Lower leg skin (tissue), 3 donors: ENCODE results near the gene ST7.

Source experiments
- POLR2A ChIP-seq, 2 donors: fragments of 450-650 bp; IDR thresholded peaks; one replicate each; pipeline ENCODE4 v1.6.1; 2016 to 2017; ENCODE audit warnings: antibody characterized with exemption in 2 of 2, mild to moderate bottlenecking in 1 of 2, moderate library complexity in 1 of 2
- TF ChIP-seq, protein P1 (sequence below), 3 donors: fragments of 450-650 bp; IDR thresholded peaks; one replicate each; pipeline ENCODE4 v1.5.1; 2016; ENCODE audit warnings: antibody characterized with exemption in 3 of 3, mild to moderate bottlenecking in 3 of 3, moderate library complexity in 2 of 3

DNA sequence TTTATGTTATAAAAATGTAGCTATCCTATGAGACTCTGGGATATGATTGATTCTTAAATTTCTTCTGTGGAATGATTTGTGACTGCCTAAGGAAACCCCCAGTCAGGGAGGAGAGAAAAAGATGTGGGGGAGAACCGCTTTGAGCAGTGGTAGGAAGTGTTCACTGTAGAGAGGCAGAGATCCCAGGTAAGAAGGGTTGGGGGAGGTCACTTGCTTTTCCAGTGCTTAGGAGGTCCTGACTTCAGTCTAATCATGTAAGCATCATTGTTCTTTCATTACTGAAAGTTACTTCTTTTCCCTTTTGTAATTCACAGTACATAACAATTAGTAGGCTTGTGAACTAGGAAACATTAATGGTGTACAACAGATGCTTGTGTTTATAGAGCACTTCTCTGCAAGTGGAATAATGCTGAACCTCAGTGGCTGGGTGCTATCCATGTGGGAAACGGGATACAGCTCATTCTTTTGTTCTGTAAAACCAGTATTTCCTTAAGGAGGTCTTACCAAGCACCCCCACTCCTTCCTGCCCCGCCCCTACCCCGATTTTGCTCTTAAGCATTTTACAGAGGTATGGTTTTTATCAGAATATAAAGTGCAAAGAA, 165.4 kb downstream of the ST7 start:
- no peak for TF ChIP-seq POLR2A (IDR thresholded peaks at IDR 0.05)
- TF ChIP-seq, protein P1, sequence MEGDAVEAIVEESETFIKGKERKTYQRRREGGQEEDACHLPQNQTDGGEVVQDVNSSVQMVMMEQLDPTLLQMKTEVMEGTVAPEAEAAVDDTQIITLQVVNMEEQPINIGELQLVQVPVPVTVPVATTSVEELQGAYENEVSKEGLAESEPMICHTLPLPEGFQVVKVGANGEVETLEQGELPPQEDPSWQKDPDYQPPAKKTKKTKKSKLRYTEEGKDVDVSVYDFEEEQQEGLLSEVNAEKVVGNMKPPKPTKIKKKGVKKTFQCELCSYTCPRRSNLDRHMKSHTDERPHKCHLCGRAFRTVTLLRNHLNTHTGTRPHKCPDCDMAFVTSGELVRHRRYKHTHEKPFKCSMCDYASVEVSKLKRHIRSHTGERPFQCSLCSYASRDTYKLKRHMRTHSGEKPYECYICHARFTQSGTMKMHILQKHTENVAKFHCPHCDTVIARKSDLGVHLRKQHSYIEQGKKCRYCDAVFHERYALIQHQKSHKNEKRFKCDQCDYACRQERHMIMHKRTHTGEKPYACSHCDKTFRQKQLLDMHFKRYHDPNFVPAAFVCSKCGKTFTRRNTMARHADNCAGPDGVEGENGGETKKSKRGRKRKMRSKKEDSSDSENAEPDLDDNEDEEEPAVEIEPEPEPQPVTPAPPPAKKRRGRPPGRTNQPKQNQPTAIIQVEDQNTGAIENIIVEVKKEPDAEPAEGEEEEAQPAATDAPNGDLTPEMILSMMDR (IDR thresholded peaks at IDR 0.05): no peak
